NOMO-1 treated with DMSO at 0.1 percent for 48 hours (cell line): Measurements from ENCODE around the gene LRPPRC.
"Not testable (repeated sequence)": the region's sequence is repeated elsewhere in the genome, so short reads cannot be mapped to it uniquely, and the experiment has no call there.

Source experiments
- DNase-seq: peaks from one replicate; lab custom pipeline; 2025; ENCODE audit not compliant: unreplicated experiment; lab: John Stamatoyannopoulos, UW

The LRPPRC gene

GRCh38 chr2:43995733-43996533, at the start of gene LRPPRC:
Gene LRPPRC (minus strand): TSS chr2:43995989. CDS start chr2:43995947, 42 bp downstream.
- peak; percentile 96 for DNase-seq

GRCh38 chr2:44045061-44045460, 49.3 kb upstream of the LRPPRC start:
- DNase-seq: no peak

- peak; percentile 80 for DNase-seq
These were observed 48.5 kb upstream of the LRPPRC start for GRCh38 chr2:44044281-44044720.

- no peak for DNase-seq
These were observed 44.6 kb upstream of the LRPPRC start for GRCh38 chr2:44040365-44040764.

- DNase-seq: no peak
These were observed 42.5 kb upstream of the LRPPRC start for GRCh38 chr2:44038277-44038676.

- no peak for DNase-seq
These were observed 41.4 kb upstream of the LRPPRC start for GRCh38 chr2:44037221-44037620.

GRCh38 chr2:44033947-44034346, 38.2 kb upstream of the LRPPRC start:
- no peak for DNase-seq

GRCh38 chr2:44027076-44027475, 31.3 kb upstream of the LRPPRC start:
- not testable (repeated sequence) for DNase-seq

- DNase-seq: no peak
These were observed 20.5 kb upstream of the LRPPRC start for GRCh38 chr2:44016282-44016681.

GRCh38 chr2:44015239-44015638, 19.4 kb upstream of the LRPPRC start:
- no peak for DNase-seq

GRCh38 chr2:44013205-44013604, 17.4 kb upstream of the LRPPRC start:
- DNase-seq: not testable (repeated sequence)

- no peak for DNase-seq
These were observed 14.5 kb upstream of the LRPPRC start for GRCh38 chr2:44010266-44010665.

- no peak for DNase-seq
These were observed 13.4 kb upstream of the LRPPRC start for GRCh38 chr2:44009136-44009735.

- DNase-seq: no peak
These were observed 10.1 kb upstream of the LRPPRC start for GRCh38 chr2:44005846-44006245.

- no peak for DNase-seq
These were observed 9.2 kb upstream of the LRPPRC start for GRCh38 chr2:44004735-44005602.

- no peak for DNase-seq
These were observed 5.9 kb upstream of the LRPPRC start for GRCh38 chr2:44001716-44002115.

- DNase-seq: no peak
These were observed 2.5 kb upstream of the LRPPRC start for GRCh38 chr2:43998263-43998662.

- no peak for DNase-seq
These were observed 2.4 kb downstream of the LRPPRC start for GRCh38 chr2:43993437-43993836.

- no peak for DNase-seq
These were observed 6.2 kb downstream of the LRPPRC start for GRCh38 chr2:43989545-43989944.

GRCh38 chr2:43986600-43986999, 9.2 kb downstream of the LRPPRC start:
- DNase-seq: no peak

GRCh38 chr2:43985359-43985758, 10.4 kb downstream of the LRPPRC start:
- DNase-seq: no peak

- no peak for DNase-seq
These were observed 11.3 kb downstream of the LRPPRC start for GRCh38 chr2:43984533-43984932.
